ENCODE results near the gene FARSA. TPM values are rescaled to one million over a fixed set of nuclear protein-coding genes. Genes with fewer than 3 reads are reported as not detected.

Gene FARSA
- total and polyA plus RNA-seq, 2 of the 8 experiments (the other 6 are each of a cell fraction or from before 2014, with no cell fraction given): 61.0 to 103 TPM

GRCh38 chr19:12945479-12946091 is 12.1 kb upstream of the FARSA start, which contains the start of gene RAD23A:
RAD23A (plus strand) TSS chr19:12945862; CDS start chr19:12945949, 87 bp downstream.
- Histone ChIP-seq H2AK5ac (ENCODE audit: low read depth, low read length) (no peak within 1 kb of the TSS; the same call in 1 of the 2 replicates), H3K9me3 (ENCODE audit: insufficient read depth in 2 of 2, low read depth in 1 of 2, low read length in 1 of 2) (no peaks in the 10 kb centered on the region), H4K5ac (ENCODE audit: insufficient read length, low read depth, low read length) (peak within 1 kb of the TSS; percentile 97), H2AFZ (ENCODE audit: low read length) (no peak within 1 kb of the TSS), H3K4ac (replicated peaks; ENCODE audit: insufficient read length, low read depth, low read length) (no peak within 1 kb of the TSS), H3K4me3 (ENCODE audit: extremely low read depth in 1 of 4, insufficient read depth in 2 of 4, low read depth in 3 of 4, low read length in 4 of 4) (peak within 1 kb of the TSS; percentile 77 to 93 (median 90)), H3K18ac (ENCODE audit: extremely low read depth, low read length) (no peak within 1 kb of the TSS; the same call in 1 of the 2 replicates), H3K79me2 (ENCODE audit: control insufficient read depth in 1 of 2, insufficient read depth in 2 of 2, low read length in 2 of 2) (peaks cover 0 to 23% of the 10 kb centered on the region in 2 experiments; a peak in 2 of 4 replicates), H3K36me3 (ENCODE audit: control insufficient read depth in 2 of 4, insufficient read depth in 4 of 4, low read length in 3 of 4) (peaks cover 28 to 66% (median 53%) of the 10 kb centered on the region in 4 experiments), H4K8ac (ENCODE audit: extremely low read depth, insufficient read depth, low read length) (peak within 1 kb of the TSS; percentile 100; the same call in 1 of the 2 replicates), H3K4me2 (ENCODE audit: insufficient read depth in 1 of 2, low read depth in 2 of 2, low read length in 2 of 2) (peak within 1 kb of the TSS; percentile 79 to 80), H2BK12ac (ENCODE audit: low read depth, low read length) (no peak within 1 kb of the TSS), H3K27me3 (replicated peaks in 1 of 4; ENCODE audit: control insufficient read depth in 3 of 4, extremely low read depth in 1 of 4, insufficient read depth in 3 of 4, low read length in 3 of 4) (no peaks in the 10 kb centered on the region), H2BK5ac (ENCODE audit: low read depth, low read length) (peak within 1 kb of the TSS; percentile 98), H3K14ac (ENCODE audit: insufficient read length) (no peak within 1 kb of the TSS), H3K56ac (replicated peaks; ENCODE audit: insufficient read length, low read depth, low read length) (peak within 1 kb of the TSS; percentile 77), H3K23me2 (ENCODE audit: low read depth, low read length) (no peaks in the 10 kb centered on the region), H2BK15ac (ENCODE audit: low read length) (no peak within 1 kb of the TSS; the same call in 1 of the 2 replicates), H3K9ac (replicated peaks in 1 of 4; ENCODE audit: extremely low read depth in 1 of 4, low read depth in 3 of 4, low read length in 3 of 4) (peak within 1 kb of the TSS; percentile 80 to 99 (median 94)), H2BK120ac (replicated peaks; ENCODE audit: low read depth, low read length) (no peak within 1 kb of the TSS), H3K79me1 (ENCODE audit: low read depth, low read length) (peaks cover 2% of the 10 kb centered on the region; the same call in 1 of the 2 replicates), H3K27ac (ENCODE audit: low read depth, low read length) (peak within 1 kb of the TSS; percentile 96), H2BK20ac (ENCODE audit: low read length) (no peak within 1 kb of the TSS), H4K91ac (replicated peaks; ENCODE audit: insufficient read length, low read length) (no peak within 1 kb of the TSS), H3K4me1 (replicated peaks in 1 of 4; ENCODE audit: control insufficient read depth in 3 of 4, insufficient read depth in 4 of 4, low read length in 3 of 4) (peaks cover 0 to 3% (median under 1%) of the 10 kb centered on the region in 4 experiments; a peak in 1 of 7 replicates), H4K20me1 (replicated peaks in 1 of 2; ENCODE audit: control insufficient read depth in 1 of 2, insufficient read depth in 2 of 2, low read length in 2 of 2) (peaks cover 5% of the 10 kb centered on the region in 2 experiments), H3K23ac (ENCODE audit: insufficient read length) (no peak within 1 kb of the TSS)
- ChIA-PET POLR2A (ENCODE audit: partially characterized antibody) (interaction anchor here (0.7 to 4.0 kb wide), 20 partner anchors 8 to 209 kb away, joined by 3 to 43 read pairs (median 6); partner anchors contain the start of genes CALR, DNASE2, FARSA and GADD45GIP1), CTCF (ENCODE audit: partially characterized antibody) (interaction anchor here (0.6 to 2.2 kb wide), 3 partner anchors 20 to 120 kb away, joined by 3 to 5 read pairs (median 4); no protein-coding TSS in a partner anchor)
- no peak for FAIRE-seq
- 2% methylated on average over 56 of the region's 62 CpGs; no CpG with 5 or more reads in 1 of the 2 experiments for WGBS, 2 experiments (ENCODE audit: extremely low coverage in 1 of 2, insufficient coverage in 1 of 2, insufficient read length in 1 of 2, insufficient replicate concordance in 2 of 2, low coverage in 1 of 2, low lambda C conversion rate in 2 of 2, missing lambda C conversion rate in 1 of 2)
- peak; percentile 96 to 99 for DNase-seq (ENCODE audit: low read depth in 1 of 2, low spot score in 2 of 2)
- peak; percentile 83; the same call in 1 of the 2 replicates for TF ChIP-seq GABPA (IDR thresholded peaks at IDR 0.05; ENCODE audit: borderline replicate concordance, insufficient read depth, low read length)
- peak; percentile 99 for TF ChIP-seq TAF1 (IDR thresholded peaks at IDR 0.05; ENCODE audit: low read depth, low read length)
- peak; percentile 94 for TF ChIP-seq ATF3 (IDR thresholded peaks at IDR 0.05; ENCODE audit: insufficient read depth, low read depth, low read length)
- peak; percentile 91 for TF ChIP-seq NRF1 (IDR thresholded peaks at IDR 0.05; ENCODE audit: low read depth, low read length)
- TF ChIP-seq EGR1 (IDR thresholded peaks at IDR 0.05; ENCODE audit: borderline replicate concordance, low read depth, low read length): peak; percentile 39; the same call in 1 of the 2 replicates
- peak; percentile 97 for TF ChIP-seq TAF7 (optimal IDR thresholded peaks at IDR 0.05; ENCODE audit: borderline replicate concordance, low read depth, low read length)
- no peak for TF ChIP-seq SP4 (IDR thresholded peaks at IDR 0.05; ENCODE audit: low read length)
- 0 out of 4 replicates have a peak, but pooled peaks have one; percentile 19 to 58 for TF ChIP-seq SIN3A (conservative IDR thresholded peaks at IDR 0.05 in 1 of 2, IDR thresholded peaks at IDR 0.05 in 1 of 2; ENCODE audit: low read depth in 1 of 2, low read length in 2 of 2)
- TF ChIP-seq YY1 (IDR thresholded peaks at IDR 0.05; ENCODE audit: low read depth, low read length): peak; percentile 99
- TF ChIP-seq E2F6 (IDR thresholded peaks at IDR 0.05): peak; percentile 84
- TF ChIP-seq POLR2A (IDR thresholded peaks at IDR 0.05; ENCODE audit: control extremely low read depth in 1 of 2, low read depth in 2 of 2, low read length in 2 of 2): peak; percentile 98
